Neural progenitor cell (in vitro differentiated cells): Measurements from ENCODE around the gene TMEFF2. TPM values are rescaled to one million over a fixed set of nuclear protein-coding genes. Genes with fewer than 3 reads are reported as not detected.

Experiments
- DNase-seq: peaks from one replicate; pipeline ENCODE4 v3.0.0-alpha.2; 2016; ENCODE audit warnings: low spot score
- H2AFZ ChIP-seq: fragments of 200-600 bp; sonication (generic); replicated peaks from 2 replicates; pipeline ENCODE4 v1.6.1; 2016; ENCODE audit warnings: antibody characterized with exemption
- H3F3A ChIP-seq: fragments of 200-600 bp; sonication (generic); 2 replicates; pipeline ENCODE4 v1.6.1; 2016; ENCODE audit warnings: antibody characterized with exemption, low read depth
- H3K27ac ChIP-seq: fragments of 200-600 bp; sonication (generic); 2 replicates; pipeline ENCODE4 v1.5.1; 2016; ENCODE audit warnings: mild to moderate bottlenecking
- H3K27me3 ChIP-seq: fragments of 200-600 bp; sonication (generic); 2 replicates; pipeline ENCODE4 v1.6.1; 2016; ENCODE audit warnings: mild to moderate bottlenecking, moderate library complexity
- H3K36me3 ChIP-seq: fragments of 200-600 bp; sonication (generic); 2 replicates; pipeline ENCODE4 v1.5.1; 2016
- H3K4me1 ChIP-seq: fragments of 200-600 bp; sonication (generic); 2 replicates; pipeline ENCODE4 v1.6.1; 2016; ENCODE audit warnings: mixed run types
- H3K4me2 ChIP-seq: fragments of 200-600 bp; sonication (generic); 2 replicates; pipeline ENCODE4 v1.6.1; 2016
- H3K4me3 ChIP-seq: fragments of 200-600 bp; sonication (generic); 2 replicates; pipeline ENCODE4 v1.5.1; 2016
- H3K79me2 ChIP-seq: fragments of 200-600 bp; sonication (generic); 2 replicates; pipeline ENCODE4 v1.6.1; 2016; ENCODE audit warnings: low read depth
- H3K9ac ChIP-seq: fragments of 200-600 bp; sonication (generic); 2 replicates; pipeline ENCODE4 v1.6.1; 2016
- H3K9me3 ChIP-seq: fragments of 200-600 bp; sonication (generic); 2 replicates; pipeline ENCODE4 v1.5.1; 2016; ENCODE audit warnings: low read depth
- H4K20me1 ChIP-seq: fragments of 200-600 bp; sonication (generic); 2 replicates; pipeline ENCODE4 v1.6.1; 2016; ENCODE audit warnings: low read depth
- H3K27ac Mint-ChIP-seq: 3 replicates; pipeline ENCODE4 v1.8.0; 2021; ENCODE audit warnings: mixed read lengths
- H3K27me3 Mint-ChIP-seq: 2 replicates; pipeline ENCODE4 v1.8.0; 2022; ENCODE audit warnings: low read depth, mild to moderate bottlenecking, inconsistent platforms, moderate library complexity, mixed read lengths; ENCODE audit not compliant: insufficient read depth
- H3K36me3 Mint-ChIP-seq: 3 replicates; pipeline ENCODE4 v1.8.0; 2021; ENCODE audit warnings: mixed read lengths
- H3K4me1 Mint-ChIP-seq: 3 replicates; pipeline ENCODE4 v1.8.0; 2021; ENCODE audit warnings: mixed read lengths
- H3K4me3 Mint-ChIP-seq: 3 replicates; pipeline ENCODE4 v1.8.0; 2021; ENCODE audit warnings: mild to moderate bottlenecking, moderate library complexity, mixed read lengths
- H3K9me3 Mint-ChIP-seq: 3 replicates; pipeline ENCODE4 v1.8.0; 2020; ENCODE audit warnings: mixed read lengths
- EZH2 ChIP-seq: fragments of 200-600 bp; sonication (generic); IDR thresholded peaks from 2 replicates; pipeline ENCODE4 v1.6.1; 2017; ENCODE audit warnings: antibody characterized with exemption, mild to moderate bottlenecking, moderate library complexity
- EZH2phosphoT487 ChIP-seq: fragments of 200-600 bp; sonication (generic); IDR thresholded peaks from 2 replicates; pipeline ENCODE4 v1.6.1; 2017; ENCODE audit warnings: antibody characterized with exemption
- total RNA-seq: library from RNA; depleted of rRNA; stranded (reverse); fragments of >200 nt; gene quantifications from 2 replicates; pipeline ENCODE4 v1.2.3, GENCODE V29; 2015; ENCODE audit warnings: low replicate concordance
- TF ChIP-seq, protein P1 (sequence below): fragments of 200-600 bp; sonication (generic); IDR thresholded peaks from 2 replicates; pipeline ENCODE4 v1.5.1; 2017; ENCODE audit warnings: antibody characterized with exemption, mild to moderate bottlenecking

Gene TMEFF2
- total RNA-seq, 1 donor from 2014 or later, result 1.7 TPM

DNA sequence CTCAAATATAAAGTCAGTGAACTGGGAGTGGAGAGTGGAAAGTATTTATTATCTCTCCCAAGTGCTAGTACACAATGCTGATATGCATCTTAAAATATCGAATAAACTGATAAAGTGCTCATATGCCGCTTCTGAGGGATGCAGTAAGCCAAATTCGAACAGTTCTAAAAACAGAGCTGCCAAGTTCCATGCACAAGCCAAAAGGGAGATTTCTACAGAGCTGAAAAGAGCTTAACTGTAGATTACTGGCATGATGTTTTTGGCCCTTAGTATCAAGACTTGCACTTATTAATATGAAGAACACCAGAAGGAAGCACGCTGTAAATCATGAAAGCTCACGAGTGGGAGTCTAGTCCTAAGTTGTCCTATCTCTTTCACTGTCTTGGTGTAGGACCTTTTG is 7.9 kb downstream of the TMEFF2 start:
- TF ChIP-seq, protein P1, sequence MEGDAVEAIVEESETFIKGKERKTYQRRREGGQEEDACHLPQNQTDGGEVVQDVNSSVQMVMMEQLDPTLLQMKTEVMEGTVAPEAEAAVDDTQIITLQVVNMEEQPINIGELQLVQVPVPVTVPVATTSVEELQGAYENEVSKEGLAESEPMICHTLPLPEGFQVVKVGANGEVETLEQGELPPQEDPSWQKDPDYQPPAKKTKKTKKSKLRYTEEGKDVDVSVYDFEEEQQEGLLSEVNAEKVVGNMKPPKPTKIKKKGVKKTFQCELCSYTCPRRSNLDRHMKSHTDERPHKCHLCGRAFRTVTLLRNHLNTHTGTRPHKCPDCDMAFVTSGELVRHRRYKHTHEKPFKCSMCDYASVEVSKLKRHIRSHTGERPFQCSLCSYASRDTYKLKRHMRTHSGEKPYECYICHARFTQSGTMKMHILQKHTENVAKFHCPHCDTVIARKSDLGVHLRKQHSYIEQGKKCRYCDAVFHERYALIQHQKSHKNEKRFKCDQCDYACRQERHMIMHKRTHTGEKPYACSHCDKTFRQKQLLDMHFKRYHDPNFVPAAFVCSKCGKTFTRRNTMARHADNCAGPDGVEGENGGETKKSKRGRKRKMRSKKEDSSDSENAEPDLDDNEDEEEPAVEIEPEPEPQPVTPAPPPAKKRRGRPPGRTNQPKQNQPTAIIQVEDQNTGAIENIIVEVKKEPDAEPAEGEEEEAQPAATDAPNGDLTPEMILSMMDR, result no peak
- TF ChIP-seq EZH2 (no peak), EZH2phosphoT487 (no peak)
- no peak overlapping the region for H3K9ac ChIP-seq
- H3K4me2 ChIP-seq, result no peak overlapping the region
- no peak overlapping the region for H3K4me3 ChIP-seq
- no peaks in the 10 kb centered on the region for H3K9me3 ChIP-seq
- no peak overlapping the region for H2AFZ ChIP-seq
- no peak overlapping the region for H3K27ac ChIP-seq
- H3K79me2 ChIP-seq, result no peaks in the 10 kb centered on the region
- H3K27me3 ChIP-seq, result peaks cover 11% of the 10 kb centered on the region
- H3K4me3 Mint-ChIP-seq, result no peak overlapping the region
- no peak for DNase-seq
- no peaks in the 10 kb centered on the region for H3F3A ChIP-seq
- no peaks in the 10 kb centered on the region for H3K36me3 ChIP-seq
- no peaks in the 10 kb centered on the region for H3K4me1 ChIP-seq
- H3K36me3 Mint-ChIP-seq, result no peaks in the 10 kb centered on the region
- H3K27me3 Mint-ChIP-seq, result no peaks in the 10 kb centered on the region
- H3K9me3 Mint-ChIP-seq, result no peaks in the 10 kb centered on the region
- no peak overlapping the region for H3K27ac Mint-ChIP-seq
- H3K4me1 Mint-ChIP-seq, result no peaks in the 10 kb centered on the region
- no peaks in the 10 kb centered on the region for H4K20me1 ChIP-seq

DNA sequence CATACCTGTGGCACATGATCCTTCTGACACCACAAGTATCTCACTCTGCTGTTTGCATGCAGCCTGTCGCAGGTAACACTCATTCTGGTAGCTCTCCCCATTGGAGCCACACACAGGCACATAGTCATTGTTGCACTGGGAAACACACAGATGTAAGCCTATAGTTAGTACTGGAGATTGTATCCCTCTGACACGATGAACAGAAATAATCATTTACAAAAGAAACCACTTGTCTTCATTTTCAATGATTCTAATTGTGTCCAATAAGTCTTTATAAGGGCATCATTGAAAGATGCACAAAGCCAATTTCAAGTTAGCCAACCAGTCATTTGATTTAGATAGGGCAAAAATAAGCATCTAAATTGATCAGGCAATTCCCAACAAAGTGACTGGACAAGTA is 10.4 kb downstream of the TMEFF2 start:
- H3K9me3 ChIP-seq, result no peaks in the 10 kb centered on the region
- no peaks in the 10 kb centered on the region for H3K36me3 ChIP-seq
- Mint-ChIP-seq H3K4me3 (no peak overlapping the region), H3K9me3 (no peaks in the 10 kb centered on the region), H3K36me3 (no peaks in the 10 kb centered on the region), H3K4me1 (no peaks in the 10 kb centered on the region), H3K27me3 (no peaks in the 10 kb centered on the region), H3K27ac (no peak overlapping the region)
- no peaks in the 10 kb centered on the region for H3K27me3 ChIP-seq
- no peaks in the 10 kb centered on the region for H3K79me2 ChIP-seq
- no peak for DNase-seq
- H3K4me3 ChIP-seq, result no peak overlapping the region
- TF ChIP-seq, protein P1, result no peak
- TF ChIP-seq EZH2phosphoT487 (no peak), EZH2 (no peak)
- no peak overlapping the region for H3K4me2 ChIP-seq
- no peak overlapping the region for H3K27ac ChIP-seq
- H3K4me1 ChIP-seq, result no peaks in the 10 kb centered on the region
- no peaks in the 10 kb centered on the region for H3F3A ChIP-seq
- H4K20me1 ChIP-seq, result no peaks in the 10 kb centered on the region
- H3K9ac ChIP-seq, result no peak overlapping the region
- H2AFZ ChIP-seq, result no peak overlapping the region

DNA sequence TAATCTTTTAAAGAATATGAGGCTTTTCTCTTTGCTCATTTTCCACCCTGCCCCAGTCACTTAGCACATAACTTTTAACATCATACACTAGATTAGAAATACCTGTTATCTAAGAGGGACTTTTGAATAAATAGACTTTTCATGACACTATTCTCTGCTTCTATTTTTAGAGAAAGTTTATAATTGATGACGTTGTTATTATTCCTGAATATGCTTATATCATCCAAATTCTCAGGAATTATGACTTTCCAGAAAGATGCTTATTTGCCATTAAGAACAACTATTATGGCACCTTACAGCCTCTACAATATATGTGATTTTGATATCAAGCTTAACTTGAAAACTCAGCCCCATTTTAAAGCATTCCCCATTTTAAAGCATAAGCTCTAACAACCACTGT is 11.4 kb downstream of the TMEFF2 start:
- no peaks in the 10 kb centered on the region for H4K20me1 ChIP-seq
- DNase-seq, result no peak
- no peak overlapping the region for H3K4me2 ChIP-seq
- no peaks in the 10 kb centered on the region for H3K9me3 ChIP-seq
- Mint-ChIP-seq H3K27me3 (no peaks in the 10 kb centered on the region), H3K27ac (no peak overlapping the region), H3K36me3 (no peaks in the 10 kb centered on the region), H3K4me3 (no peak overlapping the region), H3K9me3 (no peaks in the 10 kb centered on the region), H3K4me1 (no peaks in the 10 kb centered on the region)
- no peak for TF ChIP-seq EZH2
- TF ChIP-seq EZH2phosphoT487, result no peak
- TF ChIP-seq, protein P1, result no peak
- H3K79me2 ChIP-seq, result no peaks in the 10 kb centered on the region
- no peaks in the 10 kb centered on the region for H3K36me3 ChIP-seq
- H3K4me3 ChIP-seq, result no peak overlapping the region
- no peaks in the 10 kb centered on the region for H3F3A ChIP-seq
- H2AFZ ChIP-seq, result no peak overlapping the region
- H3K4me1 ChIP-seq, result no peaks in the 10 kb centered on the region
- no peak overlapping the region for H3K27ac ChIP-seq
- no peaks in the 10 kb centered on the region for H3K27me3 ChIP-seq
- no peak overlapping the region for H3K9ac ChIP-seq

DNA sequence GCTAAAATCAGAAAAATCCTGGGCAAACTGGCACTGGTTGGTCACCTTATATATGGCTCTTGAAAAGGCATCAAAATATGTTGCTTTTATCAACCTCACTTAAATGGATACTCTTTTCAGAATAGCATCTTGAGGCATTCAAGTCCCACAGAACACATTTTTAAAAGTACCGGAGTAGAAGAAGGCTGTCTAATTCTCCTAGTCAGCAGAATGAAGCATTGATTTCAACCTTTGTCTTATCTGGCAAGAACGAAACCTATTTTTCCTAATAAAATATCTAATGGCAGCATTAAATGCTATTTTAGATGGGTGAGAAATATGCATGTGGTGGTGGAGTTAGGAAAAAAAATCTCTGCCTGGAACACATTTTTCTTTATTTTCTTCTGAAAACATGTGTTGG is 27.8 kb downstream of the TMEFF2 start:
- Histone ChIP-seq H3K36me3 (no peaks in the 10 kb centered on the region), H3K4me2 (no peak overlapping the region), H3K27me3 (no peaks in the 10 kb centered on the region), H2AFZ (no peak overlapping the region), H4K20me1 (no peaks in the 10 kb centered on the region), H3K4me1 (no peaks in the 10 kb centered on the region), H3K27ac (no peak overlapping the region), H3F3A (no peaks in the 10 kb centered on the region), H3K4me3 (no peak overlapping the region), H3K79me2 (no peaks in the 10 kb centered on the region), H3K9ac (no peak overlapping the region), H3K9me3 (no peaks in the 10 kb centered on the region)
- Mint-ChIP-seq H3K4me1 (no peaks in the 10 kb centered on the region), H3K9me3 (no peaks in the 10 kb centered on the region), H3K4me3 (no peak overlapping the region), H3K27me3 (no peaks in the 10 kb centered on the region), H3K27ac (no peak overlapping the region), H3K36me3 (no peaks in the 10 kb centered on the region)
- no peak for TF ChIP-seq EZH2phosphoT487
- TF ChIP-seq, protein P1, result no peak
- TF ChIP-seq EZH2, result no peak
- no peak for DNase-seq
